Measurements from ENCODE around the gene GPR142.

GPR142 gene

GRCh38 chr17:74367206-74367605 is at the start of gene GPR142:
Gene GPR142 (plus strand): TSS chr17:74367506. CDS start chr17:74369541, 2,035 bp downstream.
- no peak for DNase-seq

GRCh38 chr17:74318391-74318790 is 48.9 kb upstream of the GPR142 start:
- DNase-seq: no peak

- no peak for DNase-seq
Measured at GRCh38 chr17:74324521-74324920, 42.8 kb upstream of the GPR142 start.

- DNase-seq: no peak
Measured at GRCh38 chr17:74325376-74325742, 41.9 kb upstream of the GPR142 start.

- peak; percentile 60 to 64 for DNase-seq
Measured at GRCh38 chr17:74325743-74326379, 41.4 kb upstream of the GPR142 start, which contains the start of gene KIF19. Gene KIF19 (plus strand): TSS chr17:74326226. CDS start chr17:74326350, 124 bp downstream.

GRCh38 chr17:74326506-74326905 is 40.8 kb upstream of the GPR142 start:
- no peak for DNase-seq

- DNase-seq: no peak
Measured at GRCh38 chr17:74328487-74328886, 38.8 kb upstream of the GPR142 start.

GRCh38 chr17:74329378-74329777 is 37.9 kb upstream of the GPR142 start:
- DNase-seq: no peak

GRCh38 chr17:74330446-74330845 is 36.9 kb upstream of the GPR142 start:
- no peak for DNase-seq

- no peak for DNase-seq
Measured at GRCh38 chr17:74332017-74332650, 35.2 kb upstream of the GPR142 start.

- no peak for DNase-seq
Measured at GRCh38 chr17:74332763-74333283, 34.5 kb upstream of the GPR142 start.

- DNase-seq: no peak
Measured at GRCh38 chr17:74334393-74335039, 32.8 kb upstream of the GPR142 start.

- no peak for DNase-seq
Measured at GRCh38 chr17:74335529-74336062, 31.7 kb upstream of the GPR142 start.

GRCh38 chr17:74336307-74336706 is 31.0 kb upstream of the GPR142 start:
- no peak for DNase-seq

GRCh38 chr17:74337834-74338500 is 29.3 kb upstream of the GPR142 start:
- no peak for DNase-seq

GRCh38 chr17:74339537-74340195 is 27.6 kb upstream of the GPR142 start:
- no peak for DNase-seq

GRCh38 chr17:74340470-74341023 is 26.8 kb upstream of the GPR142 start:
- no peak for DNase-seq

GRCh38 chr17:74342224-74342623 is 25.1 kb upstream of the GPR142 start:
- no peak for DNase-seq

GRCh38 chr17:74343121-74343520 is 24.2 kb upstream of the GPR142 start:
- no peak for DNase-seq

- no peak for DNase-seq
Measured at GRCh38 chr17:74343526-74344284, 23.6 kb upstream of the GPR142 start.

- no peak for DNase-seq
Measured at GRCh38 chr17:74344658-74345057, 22.6 kb upstream of the GPR142 start.
